ENCODE data around the gene SESN1. TPM values are rescaled to one million over a fixed set of nuclear protein-coding genes. Genes with fewer than 3 reads are reported as not detected.

SESN1 gene
- total RNA-seq, 2 experiments from 2014 or later = 10.8 to 13.8 TPM

- Histone ChIP-seq H3K4me3 (ENCODE audit: low read depth, low read length, poor library complexity, severe bottlenecking) (no peak overlapping the region), H3K36me3 (ENCODE audit: insufficient read depth, low read length) (no peaks in the 10 kb centered on the region), H3K27ac (ENCODE audit: low read depth, low read length, poor library complexity, severe bottlenecking) (no peak overlapping the region), H3K9me2 (ENCODE audit: insufficient read depth, low read length) (no peaks in the 10 kb centered on the region), H3K4me2 (ENCODE audit: low read length) (no peak overlapping the region), H4K20me1 (ENCODE audit: insufficient read depth, low read length) (no peaks in the 10 kb centered on the region), H3K9me3 (ENCODE audit: low read length) (no peaks in the 10 kb centered on the region), H3K79me2 (ENCODE audit: insufficient read depth, low read depth, low read length) (no peaks in the 10 kb centered on the region), H2AFZ (ENCODE audit: low read length) (no peak overlapping the region), H3K4me1 (ENCODE audit: insufficient read depth, low read length, poor library complexity, severe bottlenecking) (peaks cover 8% of the 10 kb centered on the region)
- intact Hi-C loops (cut with micrococcal nuclease; ENCODE audit: unreplicated experiment) = no loop called here
- ChIA-PET POLR2A (interaction anchor here (0.8 to 1.9 kb wide), 6 partner anchors 8 to 111 kb away, joined by 3 to 4 read pairs (median 3); no protein-coding TSS in a partner anchor), CTCF (ENCODE audit: unreplicated experiment) (interaction anchor here (0.9 kb wide), 1 partner anchor 8 kb away, joined by 3 read pairs; no protein-coding TSS in a partner anchor)
- no peak for TF ChIP-seq EZH2phosphoT487 (IDR thresholded peaks at IDR 0.05; ENCODE audit: borderline replicate concordance, low read depth, low read length)
- no TSS peak for BruUV-seq (replicated peaks)
- no peak for DNase-seq (ENCODE audit: low spot score)
Observed at GRCh38 chr6:108955329-108955949, 139.2 kb downstream of the SESN1 start.

GRCh38 chr6:108953681-108954080, 141.0 kb downstream of the SESN1 start:
- H3K9me3 ChIP-seq (ENCODE audit: low read length) = no peaks in the 10 kb centered on the region
- H4K20me1 ChIP-seq (ENCODE audit: insufficient read depth, low read length) = no peaks in the 10 kb centered on the region
- no peak overlapping the region for H3K4me2 ChIP-seq (ENCODE audit: low read length)
- no peaks in the 10 kb centered on the region for H3K9me2 ChIP-seq (ENCODE audit: insufficient read depth, low read length)
- H3K4me1 ChIP-seq (ENCODE audit: insufficient read depth, low read length, poor library complexity, severe bottlenecking) = peaks cover under 1% of the 10 kb centered on the region
- BruUV-seq (replicated peaks) = no TSS peak
- ChIA-PET CTCF (ENCODE audit: unreplicated experiment) (no interaction called here), POLR2A (interaction anchor here (0.5 to 1.3 kb wide), 2 partner anchors 15 to 927 kb away, joined by 3 to 4 read pairs; no protein-coding TSS in a partner anchor)
- DNase-seq (ENCODE audit: low spot score) = no peak
- intact Hi-C loops (cut with micrococcal nuclease; ENCODE audit: unreplicated experiment) = no loop called here
- H3K79me2 ChIP-seq (ENCODE audit: insufficient read depth, low read depth, low read length) = no peaks in the 10 kb centered on the region
- no peak for TF ChIP-seq EZH2phosphoT487 (IDR thresholded peaks at IDR 0.05; ENCODE audit: borderline replicate concordance, low read depth, low read length)
- no peak for TF ChIP-seq CTCF (conservative IDR thresholded peaks at IDR 0.05; ENCODE audit: low read length)
- H3K4me3 ChIP-seq (ENCODE audit: low read depth, low read length, poor library complexity, severe bottlenecking) = no peak overlapping the region
- H2AFZ ChIP-seq (ENCODE audit: low read length) = no peak overlapping the region
- no peaks in the 10 kb centered on the region for H3K36me3 ChIP-seq (ENCODE audit: insufficient read depth, low read length)
- no peak overlapping the region for H3K27ac ChIP-seq (ENCODE audit: low read depth, low read length, poor library complexity, severe bottlenecking)

GRCh38 chr6:108952776-108953486, 141.7 kb downstream of the SESN1 start:
- no peak for DNase-seq (ENCODE audit: low spot score)
- no peaks in the 10 kb centered on the region for H3K79me2 ChIP-seq (ENCODE audit: insufficient read depth, low read depth, low read length)
- no peaks in the 10 kb centered on the region for H3K4me1 ChIP-seq (ENCODE audit: insufficient read depth, low read length, poor library complexity, severe bottlenecking)
- no peak for TF ChIP-seq EZH2phosphoT487 (IDR thresholded peaks at IDR 0.05; ENCODE audit: borderline replicate concordance, low read depth, low read length)
- intact Hi-C loops (cut with micrococcal nuclease; ENCODE audit: unreplicated experiment) = no loop called here
- no peaks in the 10 kb centered on the region for H3K36me3 ChIP-seq (ENCODE audit: insufficient read depth, low read length)
- H3K4me3 ChIP-seq (ENCODE audit: low read depth, low read length, poor library complexity, severe bottlenecking) = no peak overlapping the region
- ChIA-PET POLR2A (interaction anchor here (0.5 to 1.3 kb wide), 4 partner anchors 16 to 926 kb away, joined by 3 to 4 read pairs (median 3); no protein-coding TSS in a partner anchor), CTCF (ENCODE audit: unreplicated experiment) (no interaction called here)
- H3K27ac ChIP-seq (ENCODE audit: low read depth, low read length, poor library complexity, severe bottlenecking) = no peak overlapping the region
- no peak overlapping the region for H2AFZ ChIP-seq (ENCODE audit: low read length)
- no peaks in the 10 kb centered on the region for H4K20me1 ChIP-seq (ENCODE audit: insufficient read depth, low read length)
- no TSS peak for BruUV-seq (replicated peaks)
- no peak overlapping the region for H3K4me2 ChIP-seq (ENCODE audit: low read length)
- no peaks in the 10 kb centered on the region for H3K9me3 ChIP-seq (ENCODE audit: low read length)
- no peaks in the 10 kb centered on the region for H3K9me2 ChIP-seq (ENCODE audit: insufficient read depth, low read length)

Data from OCI-LY7 (cell line).